ENCODE results near the gene PTCH1. TPM values are rescaled to one million over a fixed set of nuclear protein-coding genes. Genes with fewer than 3 reads are reported as not detected.

Gene PTCH1
- total and polyA plus RNA-seq, 12 donors = 1.6 to 10.0 (median 6.5) TPM

DNA sequence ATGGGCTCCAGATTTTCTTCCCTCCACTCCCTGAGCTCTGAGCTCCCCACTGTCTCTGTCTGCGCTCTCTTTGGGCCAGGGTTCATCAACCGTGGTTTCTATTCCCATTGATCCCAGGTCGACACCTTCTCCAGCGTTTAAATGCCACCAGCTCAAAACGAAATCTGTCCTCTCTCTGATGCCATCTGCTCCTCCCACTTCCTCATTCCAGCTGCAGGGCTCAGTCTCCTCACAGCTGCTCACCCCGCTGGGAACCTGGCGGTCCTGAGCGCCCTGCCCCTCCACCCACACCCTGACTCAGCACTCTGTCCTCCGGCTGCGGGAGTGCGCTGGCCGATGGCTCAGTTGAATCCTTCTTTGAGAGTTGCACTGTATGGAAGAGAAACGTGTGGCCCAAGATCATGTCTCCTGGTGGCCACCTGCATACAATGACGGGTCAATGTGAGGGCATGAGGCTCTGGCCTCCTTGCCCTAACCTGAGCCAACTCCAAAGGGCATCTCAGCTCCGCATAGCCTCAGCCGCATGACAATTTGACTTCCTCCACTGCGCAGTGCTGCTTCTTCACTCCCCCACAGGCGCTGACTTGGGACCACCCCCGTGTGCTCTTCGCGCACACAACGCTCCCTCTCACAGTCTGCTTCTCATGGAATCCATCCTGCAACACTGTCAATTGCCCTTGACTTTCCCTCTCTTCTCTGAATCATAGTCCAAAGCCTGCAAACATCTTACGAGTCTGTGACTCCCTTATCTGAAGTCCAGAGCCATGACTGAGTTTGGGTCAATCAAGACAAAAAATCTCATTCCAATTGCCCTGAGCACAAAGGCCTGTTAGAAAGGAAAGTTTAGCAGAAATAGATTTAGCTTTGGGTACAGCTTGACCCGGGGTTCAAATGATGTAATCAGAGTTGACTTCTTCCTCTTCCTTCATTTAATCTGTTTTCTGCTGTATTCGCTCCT, 82.4 kb downstream of the PTCH1 start:
- no peaks in the 10 kb centered on the region for H3K27me3 ChIP-seq
- no peaks in the 10 kb centered on the region for H3K36me3 ChIP-seq
- no peak overlapping the region for H3K4me3 ChIP-seq
- WGBS, 2 donors = 77 to 79% methylated on average over 25 of the region's 25 CpGs
- ATAC-seq = no peak
- H3K4me1 ChIP-seq = no peaks in the 10 kb centered on the region
- DNase-seq = no peak
- H3K27ac ChIP-seq = no peak overlapping the region
- intact Hi-C loops (cut with DNase I) = no loop called here
- TF ChIP-seq, protein P1, sequence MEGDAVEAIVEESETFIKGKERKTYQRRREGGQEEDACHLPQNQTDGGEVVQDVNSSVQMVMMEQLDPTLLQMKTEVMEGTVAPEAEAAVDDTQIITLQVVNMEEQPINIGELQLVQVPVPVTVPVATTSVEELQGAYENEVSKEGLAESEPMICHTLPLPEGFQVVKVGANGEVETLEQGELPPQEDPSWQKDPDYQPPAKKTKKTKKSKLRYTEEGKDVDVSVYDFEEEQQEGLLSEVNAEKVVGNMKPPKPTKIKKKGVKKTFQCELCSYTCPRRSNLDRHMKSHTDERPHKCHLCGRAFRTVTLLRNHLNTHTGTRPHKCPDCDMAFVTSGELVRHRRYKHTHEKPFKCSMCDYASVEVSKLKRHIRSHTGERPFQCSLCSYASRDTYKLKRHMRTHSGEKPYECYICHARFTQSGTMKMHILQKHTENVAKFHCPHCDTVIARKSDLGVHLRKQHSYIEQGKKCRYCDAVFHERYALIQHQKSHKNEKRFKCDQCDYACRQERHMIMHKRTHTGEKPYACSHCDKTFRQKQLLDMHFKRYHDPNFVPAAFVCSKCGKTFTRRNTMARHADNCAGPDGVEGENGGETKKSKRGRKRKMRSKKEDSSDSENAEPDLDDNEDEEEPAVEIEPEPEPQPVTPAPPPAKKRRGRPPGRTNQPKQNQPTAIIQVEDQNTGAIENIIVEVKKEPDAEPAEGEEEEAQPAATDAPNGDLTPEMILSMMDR (IDR thresholded peaks at IDR 0.05) = no peak
- H3K9me3 ChIP-seq = peaks cover 0 to 11% (median 0%) of the 10 kb centered on the region in 11 donors

DNA sequence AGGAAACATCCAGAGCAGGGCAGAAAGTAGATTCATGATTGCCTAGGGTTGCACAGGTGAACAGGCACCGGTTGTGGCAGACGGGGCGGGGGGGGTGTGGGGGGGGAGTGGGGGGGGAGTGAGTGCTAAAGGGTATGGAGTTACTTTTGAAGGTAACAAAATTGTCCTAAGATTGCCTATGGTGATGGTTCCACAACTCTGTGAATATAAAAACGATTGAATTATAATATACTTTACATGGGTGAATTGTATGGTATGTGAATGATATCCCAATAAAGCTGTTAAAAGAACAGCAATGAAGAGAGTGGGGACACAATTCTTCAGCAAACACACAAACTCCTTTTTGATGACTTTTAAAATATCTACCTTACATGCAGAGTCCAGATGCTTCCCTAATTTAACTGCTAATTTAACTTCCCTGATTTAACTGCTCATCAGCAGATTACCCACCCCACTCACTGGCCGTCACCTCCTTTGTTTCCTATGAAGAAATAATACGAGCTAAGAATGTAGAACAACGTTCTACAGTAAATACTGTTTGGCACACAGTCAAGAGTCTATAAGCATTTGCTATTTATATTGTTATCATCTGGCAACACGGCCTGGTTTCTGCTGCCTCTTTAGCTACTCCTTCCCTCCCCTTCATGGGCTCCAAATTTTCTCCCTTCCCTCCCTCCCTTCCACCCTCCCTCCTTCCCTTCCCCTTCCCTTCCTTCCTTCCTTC, 83.5 kb downstream of the PTCH1 start:
- no peaks in the 10 kb centered on the region for H3K4me1 ChIP-seq
- TF ChIP-seq, protein P1 (IDR thresholded peaks at IDR 0.05) = no peak
- intact Hi-C loops (cut with DNase I) = no loop called here
- no peak for DNase-seq
- H3K9me3 ChIP-seq = peaks cover 0 to 11% (median 0%) of the 10 kb centered on the region in 11 donors
- H3K27ac ChIP-seq = no peak overlapping the region
- H3K27me3 ChIP-seq = peaks cover 0 to 4% (median 0%) of the 10 kb centered on the region in 7 donors
- no peak overlapping the region for H3K4me3 ChIP-seq
- H3K36me3 ChIP-seq = no peaks in the 10 kb centered on the region
- no peak for ATAC-seq
- 13 to 26% methylated on average over 8 of the region's 8 CpGs for WGBS, 2 donors

DNA sequence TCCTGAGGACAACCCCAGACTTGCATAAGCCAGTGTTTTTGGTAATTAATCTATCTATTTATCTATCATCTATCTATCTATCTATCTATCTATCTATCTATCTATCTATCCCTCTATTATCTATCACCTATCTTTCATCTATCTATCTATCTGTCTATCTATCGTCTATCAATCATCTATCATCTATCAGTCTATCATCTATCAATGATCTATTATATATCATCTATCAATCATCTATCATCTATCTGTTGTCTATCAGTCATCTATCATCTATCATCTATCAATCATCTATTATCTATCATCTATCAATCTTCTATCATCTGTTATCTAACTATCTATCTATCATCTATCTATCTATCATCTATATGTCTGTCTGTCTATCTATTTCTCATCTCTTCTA, 85.5 kb downstream of the PTCH1 start:
- intact Hi-C loops (cut with DNase I) = no loop called here
- WGBS, 2 donors = 89 to 98% methylated on average over 1 of the region's 1 CpG

More for the DNA sequence above, 85.5 kb downstream of the PTCH1 start:
- Histone ChIP-seq H3K4me3 (no peak overlapping the region), H3K9me3 (peaks cover 0 to 11% (median 0%) of the 10 kb centered on the region in 11 donors), H3K36me3 (no peaks in the 10 kb centered on the region), H3K27ac (no peak overlapping the region), H3K4me1 (peaks cover 0 to 7% (median 2%) of the 10 kb centered on the region in 9 donors), H3K27me3 (peaks cover 0 to 16% (median 0%) of the 10 kb centered on the region in 7 donors)
- ATAC-seq (no peak), DNase-seq (no peak)
- TF ChIP-seq, protein P1 (IDR thresholded peaks at IDR 0.05) = no peak
